GM12801 (cell line): ENCODE measurements around the gene KANSL1L.

Experiments
- TF ChIP-seq, protein P1 (sequence below): IDR thresholded peaks from one replicate; pipeline ENCODE4 v1.5.1; 2011; ENCODE audit warnings: control low read depth; ENCODE audit not compliant: insufficient read length; ENCODE audit errors: extremely low read depth

The KANSL1L gene

DNA sequence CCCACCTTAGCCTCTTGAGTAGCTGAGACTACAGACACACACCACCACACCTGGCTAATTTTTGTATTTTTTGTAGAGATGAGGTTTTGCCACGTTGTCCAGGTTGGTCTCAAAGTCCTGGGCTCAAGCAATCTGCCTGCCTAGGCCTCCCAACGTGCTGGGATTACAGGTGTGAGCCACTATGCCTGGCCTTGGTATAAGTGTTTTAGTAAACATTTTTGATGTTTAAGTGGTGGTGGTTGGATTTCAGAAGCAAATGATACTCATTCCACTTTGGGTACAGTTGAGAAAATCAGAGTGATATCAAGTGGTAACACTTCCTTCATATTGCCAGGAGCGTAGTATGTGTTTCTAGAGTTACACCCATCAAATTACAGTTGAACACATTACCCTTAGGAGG is 28.6 kb upstream of the KANSL1L start:
- TF ChIP-seq, protein P1, sequence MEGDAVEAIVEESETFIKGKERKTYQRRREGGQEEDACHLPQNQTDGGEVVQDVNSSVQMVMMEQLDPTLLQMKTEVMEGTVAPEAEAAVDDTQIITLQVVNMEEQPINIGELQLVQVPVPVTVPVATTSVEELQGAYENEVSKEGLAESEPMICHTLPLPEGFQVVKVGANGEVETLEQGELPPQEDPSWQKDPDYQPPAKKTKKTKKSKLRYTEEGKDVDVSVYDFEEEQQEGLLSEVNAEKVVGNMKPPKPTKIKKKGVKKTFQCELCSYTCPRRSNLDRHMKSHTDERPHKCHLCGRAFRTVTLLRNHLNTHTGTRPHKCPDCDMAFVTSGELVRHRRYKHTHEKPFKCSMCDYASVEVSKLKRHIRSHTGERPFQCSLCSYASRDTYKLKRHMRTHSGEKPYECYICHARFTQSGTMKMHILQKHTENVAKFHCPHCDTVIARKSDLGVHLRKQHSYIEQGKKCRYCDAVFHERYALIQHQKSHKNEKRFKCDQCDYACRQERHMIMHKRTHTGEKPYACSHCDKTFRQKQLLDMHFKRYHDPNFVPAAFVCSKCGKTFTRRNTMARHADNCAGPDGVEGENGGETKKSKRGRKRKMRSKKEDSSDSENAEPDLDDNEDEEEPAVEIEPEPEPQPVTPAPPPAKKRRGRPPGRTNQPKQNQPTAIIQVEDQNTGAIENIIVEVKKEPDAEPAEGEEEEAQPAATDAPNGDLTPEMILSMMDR: no peak

DNA sequence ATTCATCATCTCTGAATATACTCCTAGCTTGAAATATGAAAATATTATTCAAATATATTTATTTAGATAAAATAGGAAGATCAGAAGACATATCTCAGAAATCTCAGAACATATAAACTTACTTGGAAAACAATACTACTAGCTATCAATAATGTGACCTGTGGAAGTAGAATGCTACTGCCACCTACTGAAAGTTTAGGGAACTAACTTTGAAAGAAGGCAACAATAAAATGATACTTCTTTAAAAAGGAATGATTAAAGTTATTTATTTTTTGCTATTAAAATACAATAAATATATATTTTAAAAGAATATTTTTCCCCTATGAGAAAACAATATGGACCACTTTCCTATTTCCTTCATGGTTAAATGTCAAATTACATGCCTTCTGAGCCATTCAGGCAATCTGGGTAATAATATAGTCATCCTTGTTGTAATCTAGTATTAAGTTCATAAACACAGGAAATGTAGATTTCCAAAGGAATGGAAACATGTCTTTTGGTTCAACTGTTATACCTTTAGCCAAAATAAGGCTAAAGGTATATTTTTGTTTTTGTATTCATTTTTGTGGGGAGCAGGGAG is 28.1 kb upstream of the KANSL1L start:
- TF ChIP-seq, protein P1: no peak

GRCh38 chr2:210198326-210198725 is 27.1 kb upstream of the KANSL1L start:
- TF ChIP-seq, protein P1: no peak

- TF ChIP-seq, protein P1: no peak
Measured at GRCh38 chr2:210197720-210198119, 26.5 kb upstream of the KANSL1L start.

DNA sequence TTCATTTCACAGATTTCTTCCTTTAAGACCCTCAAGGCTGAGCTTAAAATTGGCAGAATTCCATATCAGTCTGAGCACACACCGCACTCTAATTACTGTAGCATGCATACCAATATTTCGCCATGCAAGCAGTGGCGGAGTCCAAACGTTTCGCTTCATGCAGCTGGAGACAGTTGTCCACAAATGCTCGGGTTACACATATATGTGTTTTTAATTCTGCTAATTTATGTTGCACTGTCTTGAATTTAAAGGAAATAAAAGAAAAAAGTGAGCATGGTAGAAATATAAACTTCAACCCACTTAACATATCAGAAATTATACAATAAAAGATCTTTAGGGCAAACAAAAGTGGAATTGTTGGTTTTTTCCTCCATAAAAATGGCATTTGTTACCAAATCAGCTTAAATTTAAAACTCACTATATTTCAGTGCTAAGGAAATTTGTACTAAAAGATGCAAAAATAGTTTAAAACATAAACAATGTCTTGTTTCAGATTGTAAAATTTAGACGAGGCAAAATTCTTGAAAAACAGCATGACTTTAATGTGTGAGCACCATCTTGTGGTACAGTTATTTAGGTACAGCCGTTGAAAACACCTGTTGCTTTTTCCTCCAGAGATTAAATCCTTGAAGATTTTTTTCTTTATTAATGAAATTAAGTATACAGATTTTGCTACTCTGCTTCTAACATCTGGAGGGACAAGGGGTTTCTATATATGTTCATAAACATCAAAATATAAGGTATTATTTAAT is 24.1 kb upstream of the KANSL1L start:
- TF ChIP-seq, protein P1: no peak

DNA sequence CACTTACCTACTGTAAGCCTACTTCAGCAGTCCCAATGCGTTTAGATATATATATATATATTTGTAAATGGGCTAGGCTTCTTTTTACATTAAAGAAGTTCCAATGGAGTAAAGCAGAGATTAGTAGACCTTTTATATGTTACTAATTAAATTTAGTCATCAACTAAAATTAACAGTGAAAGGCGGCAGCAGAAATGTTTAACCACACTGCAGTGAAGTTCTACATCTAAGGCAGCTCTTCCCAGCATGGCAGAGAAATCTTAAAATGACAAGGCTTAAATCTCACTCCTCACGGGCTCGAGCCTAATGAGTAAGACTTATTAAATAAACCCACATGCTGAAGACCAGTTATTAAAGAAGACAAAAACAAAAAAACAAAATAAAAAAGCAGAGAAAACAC is 19.1 kb upstream of the KANSL1L start:
- TF ChIP-seq, protein P1: no peak

DNA sequence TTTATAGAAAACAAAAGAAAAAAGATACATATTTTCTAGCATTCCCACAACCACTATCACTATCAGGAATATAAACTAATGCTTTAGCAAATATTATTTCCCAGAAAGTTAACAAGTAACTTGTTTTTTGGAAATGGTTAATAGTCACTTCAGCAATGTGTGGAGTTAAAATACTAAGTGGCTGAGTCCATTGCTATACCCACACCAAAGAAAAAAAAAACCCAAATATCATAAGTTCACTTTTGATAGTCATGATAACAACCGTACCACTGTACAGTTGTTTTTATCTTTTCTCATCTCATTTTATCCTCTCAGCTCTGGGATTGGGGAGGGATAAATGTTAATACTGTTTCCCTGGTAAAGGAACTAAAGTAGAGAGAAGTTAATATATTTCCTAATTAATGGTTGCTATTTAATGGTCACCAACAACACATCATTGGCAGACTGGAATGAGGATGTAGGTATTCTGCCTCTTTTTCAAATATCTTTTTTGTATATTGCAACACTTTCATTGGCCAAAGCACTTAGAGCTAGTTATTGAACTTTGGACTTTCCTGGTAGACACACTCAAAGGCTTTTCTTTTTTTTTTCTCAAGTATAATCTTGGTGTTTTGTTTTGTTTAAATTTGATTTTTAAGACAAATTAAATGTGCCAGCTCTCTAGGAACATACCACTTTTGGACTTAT is 18.4 kb upstream of the KANSL1L start:
- TF ChIP-seq, protein P1: no peak
